ENCODE results near the gene TTC9B. TPM values are rescaled to one million over a fixed set of nuclear protein-coding genes. Genes with fewer than 3 reads are reported as not detected.

TTC9B gene
- total RNA-seq, 1 donor from 2014 or later = not detected

GRCh38 chr19:40256512-40256911, 38.3 kb upstream of the TTC9B start:
- DNase-seq (ENCODE audit: low spot score) = no peak
- Mint-ChIP-seq H3K36me3 (ENCODE audit: low read depth) (peaks cover 36% of the 10 kb centered on the region), H3K4me3 (ENCODE audit: low read depth) (no peak overlapping the region), H3K9me3 (no peaks in the 10 kb centered on the region), H3K27me3 (ENCODE audit: low read depth) (no peaks in the 10 kb centered on the region), H3K27ac (no peak overlapping the region), H3K4me1 (ENCODE audit: low read depth) (peaks cover 6% of the 10 kb centered on the region)
- intact Hi-C loops (cut with micrococcal nuclease) = no loop called here

- DNase-seq (ENCODE audit: low spot score) = no peak
- Mint-ChIP-seq H3K27me3 (ENCODE audit: low read depth) (no peaks in the 10 kb centered on the region), H3K9me3 (no peaks in the 10 kb centered on the region), H3K4me1 (ENCODE audit: low read depth) (peaks cover 6% of the 10 kb centered on the region), H3K4me3 (ENCODE audit: low read depth) (no peak overlapping the region), H3K27ac (no peak overlapping the region), H3K36me3 (ENCODE audit: low read depth) (peaks cover 34% of the 10 kb centered on the region)
- intact Hi-C loops (cut with micrococcal nuclease) = no loop called here
Observed at GRCh38 chr19:40255619-40256166, 37.5 kb upstream of the TTC9B start.

- H3K4me3 Mint-ChIP-seq (ENCODE audit: low read depth) = no peak overlapping the region
- intact Hi-C loops (cut with micrococcal nuclease) = no loop called here
- no peaks in the 10 kb centered on the region for H3K27me3 Mint-ChIP-seq (ENCODE audit: low read depth)
- DNase-seq (ENCODE audit: low spot score) = no peak
- peaks cover 34% of the 10 kb centered on the region for H3K36me3 Mint-ChIP-seq (ENCODE audit: low read depth)
- peaks cover 6% of the 10 kb centered on the region for H3K4me1 Mint-ChIP-seq (ENCODE audit: low read depth)
- H3K27ac Mint-ChIP-seq = no peak overlapping the region
- no peaks in the 10 kb centered on the region for H3K9me3 Mint-ChIP-seq
Observed at GRCh38 chr19:40254714-40255418, 36.7 kb upstream of the TTC9B start.

GRCh38 chr19:40253611-40254092, 35.5 kb upstream of the TTC9B start:
- Mint-ChIP-seq H3K27me3 (ENCODE audit: low read depth) (no peaks in the 10 kb centered on the region), H3K27ac (no peak overlapping the region), H3K36me3 (ENCODE audit: low read depth) (peaks cover 38% of the 10 kb centered on the region), H3K9me3 (no peaks in the 10 kb centered on the region), H3K4me1 (ENCODE audit: low read depth) (peaks cover 4% of the 10 kb centered on the region), H3K4me3 (ENCODE audit: low read depth) (no peak overlapping the region)
- no peak for DNase-seq (ENCODE audit: low spot score)
- intact Hi-C loops (cut with micrococcal nuclease) = no loop called here

GRCh38 chr19:40252395-40252794, 34.2 kb upstream of the TTC9B start:
- Mint-ChIP-seq H3K27ac (no peak overlapping the region), H3K36me3 (ENCODE audit: low read depth) (peaks cover 35% of the 10 kb centered on the region)
- intact Hi-C loops (cut with micrococcal nuclease) = no loop called here

GRCh38 chr19:40251991-40252390, 33.8 kb upstream of the TTC9B start:
- Mint-ChIP-seq H3K9me3 (no peaks in the 10 kb centered on the region), H3K36me3 (ENCODE audit: low read depth) (peaks cover 34% of the 10 kb centered on the region), H3K27ac (no peak overlapping the region), H3K4me3 (ENCODE audit: low read depth) (no peak overlapping the region), H3K27me3 (ENCODE audit: low read depth) (no peaks in the 10 kb centered on the region), H3K4me1 (ENCODE audit: low read depth) (peaks cover 4% of the 10 kb centered on the region)
- DNase-seq (ENCODE audit: low spot score) = no peak
- intact Hi-C loops (cut with micrococcal nuclease) = no loop called here

More at GRCh38 chr19:40252395-40252794, 34.2 kb upstream of the TTC9B start:
- no peaks in the 10 kb centered on the region for H3K9me3 Mint-ChIP-seq
- DNase-seq (ENCODE audit: low spot score) = no peak
- H3K27me3 Mint-ChIP-seq (ENCODE audit: low read depth) = no peaks in the 10 kb centered on the region
- H3K4me3 Mint-ChIP-seq (ENCODE audit: low read depth) = no peak overlapping the region
- peaks cover 4% of the 10 kb centered on the region for H3K4me1 Mint-ChIP-seq (ENCODE audit: low read depth)

- no peak for DNase-seq (ENCODE audit: low spot score)
- Mint-ChIP-seq H3K36me3 (ENCODE audit: low read depth) (peaks cover 33% of the 10 kb centered on the region), H3K27ac (no peak overlapping the region), H3K4me1 (ENCODE audit: low read depth) (peaks cover 4% of the 10 kb centered on the region), H3K27me3 (ENCODE audit: low read depth) (no peaks in the 10 kb centered on the region), H3K9me3 (no peaks in the 10 kb centered on the region), H3K4me3 (ENCODE audit: low read depth) (no peak overlapping the region)
- intact Hi-C loops (cut with micrococcal nuclease) = no loop called here
Observed at GRCh38 chr19:40251244-40251643, 33.1 kb upstream of the TTC9B start.

GRCh38 chr19:40249781-40250180, 31.6 kb upstream of the TTC9B start:
- Mint-ChIP-seq H3K36me3 (ENCODE audit: low read depth) (peaks cover 20% of the 10 kb centered on the region), H3K4me1 (ENCODE audit: low read depth) (peaks cover 4% of the 10 kb centered on the region), H3K27ac (no peak overlapping the region), H3K27me3 (ENCODE audit: low read depth) (no peaks in the 10 kb centered on the region), H3K4me3 (ENCODE audit: low read depth) (no peak overlapping the region), H3K9me3 (no peaks in the 10 kb centered on the region)
- DNase-seq (ENCODE audit: low spot score) = no peak
- intact Hi-C loops (cut with micrococcal nuclease) = no loop called here

GRCh38 chr19:40249201-40249600, 31.0 kb upstream of the TTC9B start:
- Mint-ChIP-seq H3K27ac (no peak overlapping the region), H3K4me1 (ENCODE audit: low read depth) (peaks cover 4% of the 10 kb centered on the region), H3K36me3 (ENCODE audit: low read depth) (peaks cover 17% of the 10 kb centered on the region), H3K4me3 (ENCODE audit: low read depth) (no peak overlapping the region), H3K27me3 (ENCODE audit: low read depth) (no peaks in the 10 kb centered on the region), H3K9me3 (no peaks in the 10 kb centered on the region)
- intact Hi-C loops (cut with micrococcal nuclease) = no loop called here
- DNase-seq (ENCODE audit: low spot score) = no peak

- DNase-seq (ENCODE audit: low spot score) = no peak
- intact Hi-C loops (cut with micrococcal nuclease) = no loop called here
- Mint-ChIP-seq H3K9me3 (no peaks in the 10 kb centered on the region), H3K4me3 (ENCODE audit: low read depth) (no peak overlapping the region), H3K27ac (no peak overlapping the region), H3K36me3 (ENCODE audit: low read depth) (peaks cover 14% of the 10 kb centered on the region), H3K4me1 (ENCODE audit: low read depth) (peaks cover 4% of the 10 kb centered on the region), H3K27me3 (ENCODE audit: low read depth) (no peaks in the 10 kb centered on the region)
Observed at GRCh38 chr19:40247735-40248262, 29.6 kb upstream of the TTC9B start.

- intact Hi-C loops (cut with micrococcal nuclease) = no loop called here
- Mint-ChIP-seq H3K27ac (no peak overlapping the region), H3K27me3 (ENCODE audit: low read depth) (no peaks in the 10 kb centered on the region)
Observed at GRCh38 chr19:40247178-40247577, 29.0 kb upstream of the TTC9B start.

GRCh38 chr19:40246292-40247073, 28.3 kb upstream of the TTC9B start:
- H3K4me3 Mint-ChIP-seq (ENCODE audit: low read depth) = no peak overlapping the region
- H3K27me3 Mint-ChIP-seq (ENCODE audit: low read depth) = no peaks in the 10 kb centered on the region
- H3K27ac Mint-ChIP-seq = no peak overlapping the region
- peaks cover 11% of the 10 kb centered on the region for H3K36me3 Mint-ChIP-seq (ENCODE audit: low read depth)
- no peaks in the 10 kb centered on the region for H3K4me1 Mint-ChIP-seq (ENCODE audit: low read depth)
- intact Hi-C loops (cut with micrococcal nuclease) = no loop called here
- no peak for DNase-seq (ENCODE audit: low spot score)
- H3K9me3 Mint-ChIP-seq = no peaks in the 10 kb centered on the region

More at GRCh38 chr19:40247178-40247577, 29.0 kb upstream of the TTC9B start:
- Mint-ChIP-seq H3K9me3 (no peaks in the 10 kb centered on the region), H3K4me1 (ENCODE audit: low read depth) (no peaks in the 10 kb centered on the region), H3K4me3 (ENCODE audit: low read depth) (no peak overlapping the region), H3K36me3 (ENCODE audit: low read depth) (peaks cover 9% of the 10 kb centered on the region)
- DNase-seq (ENCODE audit: low spot score) = no peak
